Kidney capillary endothelial cell (primary cell): ENCODE results near the gene RND3.

ENCODE experiments used
- DNase-seq: peaks from one replicate; pipeline ENCODE4 v3.0.0-alpha.2; 2018; ENCODE audit warnings: low spot score

The RND3 gene

GRCh38 chr2:150441784-150442183 lies 45.7 kb downstream of the RND3 start:
- DNase-seq: no peak

- no peak for DNase-seq
These were observed 46.2 kb downstream of the RND3 start for GRCh38 chr2:150441226-150441625.

- no peak for DNase-seq
These were observed 48.8 kb downstream of the RND3 start for GRCh38 chr2:150438654-150439053.

- DNase-seq: no peak
These were observed 49.4 kb downstream of the RND3 start for GRCh38 chr2:150438041-150438440.

GRCh38 chr2:150432312-150432625 lies 55.2 kb downstream of the RND3 start:
- no peak for DNase-seq

GRCh38 chr2:150431561-150432311 lies 55.7 kb downstream of the RND3 start:
- DNase-seq: no peak

- DNase-seq: no peak
These were observed 58.0 kb downstream of the RND3 start for GRCh38 chr2:150429384-150429961.

- no peak for DNase-seq
These were observed 58.8 kb downstream of the RND3 start for GRCh38 chr2:150428641-150429040.

- no peak for DNase-seq
These were observed 60.2 kb downstream of the RND3 start for GRCh38 chr2:150427298-150427697.

- DNase-seq: no peak
These were observed 60.7 kb downstream of the RND3 start for GRCh38 chr2:150426724-150427123.

GRCh38 chr2:150426315-150426714 lies 61.2 kb downstream of the RND3 start:
- no peak for DNase-seq

GRCh38 chr2:150425121-150425955 lies 62.1 kb downstream of the RND3 start:
- peak; percentile 26 for DNase-seq

- no peak for DNase-seq
These were observed 63.1 kb downstream of the RND3 start for GRCh38 chr2:150424406-150424805.

- DNase-seq: no peak
These were observed 66.3 kb downstream of the RND3 start for GRCh38 chr2:150421126-150421651.

GRCh38 chr2:150418916-150419315 lies 68.6 kb downstream of the RND3 start:
- no peak for DNase-seq
